Endothelial cell of umbilical vein (primary cell): ENCODE results near the gene CRELD2. TPM values are rescaled to one million over a fixed set of nuclear protein-coding genes. Genes with fewer than 3 reads are reported as not detected.

ENCODE experiments used
- BruUV-seq: library from RNA; stranded (reverse); fragments of 400-500 nt; replicated peaks from 2 replicates; lab custom pipeline; 2021; lab: Mats Ljungman, UMichigan
- CTCF ChIA-PET: fragments of 300-600, 350-600 bp; sonication (Branson Sonifier 250); formaldehyde crosslinking; loops from one replicate; lab custom pipeline; 2021; ENCODE audit warnings: antibody characterized with exemption, inconsistent platforms; lab: Charles Lee
- POLR2A ChIA-PET: fragments of 300-600, 350-600 bp; sonication (Branson Sonifier 250); formaldehyde crosslinking; loops from one replicate; lab custom pipeline; 2021; ENCODE audit warnings: antibody characterized with exemption, inconsistent platforms; lab: Charles Lee
- DNase-seq: peaks from one replicate; pipeline ENCODE4 v3.0.0-alpha.2; 2011; ENCODE audit warnings: low read depth, low spot score
- FAIRE-seq: peaks from 2 replicates; lab custom pipeline; 2011; peaks lifted over from hg19 to GRCh38; lab: Jason Lieb, UNC
- H2AFZ ChIP-seq: 2 replicates; pipeline ENCODE4 v1.6.0; 2012; ENCODE audit warnings: low read depth, low read length, control low read depth, inconsistent platforms
- H3K27ac ChIP-seq: 2 replicates; pipeline ENCODE4 v1.5.1; 2011; ENCODE audit warnings: low read depth, mild to moderate bottlenecking, control low read depth, low read length, moderate library complexity; ENCODE audit not compliant: insufficient read depth
- H3K27me3 ChIP-seq, 2 experiments: 2 replicates each; pipeline versions ENCODE4 v1.6.0 to v1.6.1; 2011; ENCODE audit warnings: low read length in 2 of 2, mixed read lengths in 1 of 2; ENCODE audit not compliant: control insufficient read depth in 2 of 2, insufficient read depth in 2 of 2
- H3K36me3 ChIP-seq, 2 experiments: 2 replicates in 1 of 2; 3 replicates in 1 of 2; pipeline ENCODE4 v1.5.1; 2011; ENCODE audit warnings: low read length in 2 of 2, mild to moderate bottlenecking in 1 of 2, moderate library complexity in 1 of 2; ENCODE audit not compliant: control insufficient read depth in 2 of 2, insufficient read depth in 2 of 2; ENCODE audit errors: extremely low read depth in 1 of 2
- H3K4me1 ChIP-seq: 3 replicates; pipeline ENCODE4 v1.5.1; 2011; ENCODE audit warnings: mild to moderate bottlenecking, low read length; ENCODE audit not compliant: control insufficient read depth, insufficient read depth; ENCODE audit errors: extremely low read depth
- H3K4me2 ChIP-seq: 2 replicates; pipeline ENCODE4 v1.6.1; 2011; ENCODE audit warnings: low read length, control low read depth, mixed read lengths; ENCODE audit not compliant: insufficient read depth
- H3K4me3 ChIP-seq, 3 experiments: fragments of 200-600 bp in 1 of 3; sonication (generic), shearing (Covaris generic) in 1 of 3; replicated peaks in 1 of 3; 2 replicates each; pipeline ENCODE4 v1.5.1; 2011 to 2016; ENCODE audit warnings: control low read depth in 3 of 3, low read length in 3 of 3, mild to moderate bottlenecking in 2 of 3, inconsistent platforms in 1 of 3, low read depth in 1 of 3, moderate library complexity in 1 of 3; ENCODE audit not compliant: insufficient read depth in 1 of 3
- H3K79me2 ChIP-seq: 2 replicates; pipeline ENCODE4 v1.6.0; 2012; ENCODE audit warnings: low read length, inconsistent platforms; ENCODE audit not compliant: control insufficient read depth, insufficient read depth
- H3K9ac ChIP-seq: replicated peaks from 2 replicates; pipeline ENCODE3; 2011; ENCODE audit warnings: low read length, control low read depth; ENCODE audit not compliant: insufficient read depth; ENCODE audit errors: extremely low read depth
- H3K9me1 ChIP-seq: replicated peaks from 3 replicates; pipeline ENCODE4 v1.6.0; 2011; ENCODE audit warnings: mild to moderate bottlenecking, low read length; ENCODE audit not compliant: control insufficient read depth, insufficient read depth; ENCODE audit errors: extremely low read depth
- H3K9me3 ChIP-seq: replicated peaks from 2 replicates; pipeline ENCODE4 v1.5.1; 2012; ENCODE audit warnings: low read length, inconsistent platforms; ENCODE audit not compliant: control insufficient read depth, insufficient read depth
- H4K20me1 ChIP-seq: replicated peaks from 2 replicates; pipeline ENCODE3; 2011; ENCODE audit warnings: mild to moderate bottlenecking, low read length; ENCODE audit not compliant: control insufficient read depth, insufficient read depth; ENCODE audit errors: extremely low read depth
- EZH2 ChIP-seq: IDR thresholded peaks from 2 replicates; pipeline ENCODE4 v1.6.1; 2012; ENCODE audit warnings: borderline replicate concordance, low read depth, mild to moderate bottlenecking, moderate library complexity, low read length, inconsistent platforms; ENCODE audit not compliant: severe bottlenecking
- FOS ChIP-seq: IDR thresholded peaks from 2 replicates; pipeline ENCODE4 v1.6.1; 2011; ENCODE audit warnings: mild to moderate bottlenecking, low read length, moderate library complexity, borderline replicate concordance; ENCODE audit not compliant: insufficient read depth
- GATA2 ChIP-seq: IDR thresholded peaks from 2 replicates; pipeline ENCODE4 v1.7.0; 2011; ENCODE audit warnings: low read depth, mild to moderate bottlenecking, moderate library complexity, mixed read lengths, low read length; ENCODE audit not compliant: insufficient read length, insufficient read depth
- JUN ChIP-seq: IDR thresholded peaks from 2 replicates; pipeline ENCODE4 v1.6.1; 2011; ENCODE audit warnings: borderline replicate concordance, low read depth; ENCODE audit not compliant: insufficient read length, insufficient read depth
- MAX ChIP-seq: IDR thresholded peaks from 2 replicates; pipeline ENCODE4 v1.6.1; 2011; ENCODE audit not compliant: insufficient read depth, insufficient read length
- MYC ChIP-seq: IDR thresholded peaks from one replicate; pipeline ENCODE4 v1.6.1; 2011; ENCODE audit warnings: mild to moderate bottlenecking, low read depth, low read length
- POLR2A ChIP-seq: IDR thresholded peaks from 2 replicates; pipeline ENCODE4 v1.6.1; 2012; ENCODE audit warnings: low read depth, mild to moderate bottlenecking, control low read depth, low read length
- POLR2AphosphoS5 ChIP-seq: IDR thresholded peaks from 2 replicates; pipeline ENCODE4 v1.6.1; 2012; ENCODE audit warnings: low read depth, mild to moderate bottlenecking, control low read depth, low read length, moderate library complexity; ENCODE audit not compliant: insufficient read depth
- dilution Hi-C: fragments of 300-500 bp; cut with MboI; formaldehyde crosslinking; loops from one replicate; pipeline ENCODE4 v1.15.0; 2019; ENCODE audit warnings: low sequenced_read_pairs; ENCODE audit not compliant: extremely low pct_ligation_motif_present
- intact Hi-C: fragments of 100-400 bp; cut with micrococcal nuclease; formaldehyde crosslinking; loops from one replicate; pipeline ENCODE4 v1.10.0; 2022
- polyA plus RNA-seq, 4 experiments: library from polyadenylated mRNA; depleted of rRNA in 3 of 4; stranded (reverse) in 3 of 4; unstranded in 1 of 4; fragments of >200 nt; gene quantifications; 2 replicates each; pipeline versions ENCODE4 v1.2.1 to v1.2.3, GENCODE V29; 2011 to 2012; ENCODE audit warnings: missing spikeins in 1 of 4
- total RNA-seq: library from RNA; stranded (reverse); gene quantifications from 2 replicates; pipeline ENCODE4 v1.2.3, GENCODE V29; 2021
- TF ChIP-seq, protein P1 (sequence below), 2 donors: IDR thresholded peaks; 1 replicate in 1 of 2; 2 replicates in 1 of 2; pipeline ENCODE4 v1.5.1; 2011; ENCODE audit warnings: low read length in 2 of 2, mild to moderate bottlenecking in 2 of 2, moderate library complexity in 2 of 2, control low read depth in 1 of 2, inconsistent platforms in 1 of 2, low read depth in 1 of 2; ENCODE audit not compliant: insufficient read depth in 1 of 2; ENCODE audit errors: extremely low read depth in 1 of 2

The CRELD2 gene
- total and polyA plus RNA-seq, 2 donors (not counting 3 experiments of a cell fraction or from before 2014, with no cell fraction given): 71.0 to 86.3 TPM

DNA sequence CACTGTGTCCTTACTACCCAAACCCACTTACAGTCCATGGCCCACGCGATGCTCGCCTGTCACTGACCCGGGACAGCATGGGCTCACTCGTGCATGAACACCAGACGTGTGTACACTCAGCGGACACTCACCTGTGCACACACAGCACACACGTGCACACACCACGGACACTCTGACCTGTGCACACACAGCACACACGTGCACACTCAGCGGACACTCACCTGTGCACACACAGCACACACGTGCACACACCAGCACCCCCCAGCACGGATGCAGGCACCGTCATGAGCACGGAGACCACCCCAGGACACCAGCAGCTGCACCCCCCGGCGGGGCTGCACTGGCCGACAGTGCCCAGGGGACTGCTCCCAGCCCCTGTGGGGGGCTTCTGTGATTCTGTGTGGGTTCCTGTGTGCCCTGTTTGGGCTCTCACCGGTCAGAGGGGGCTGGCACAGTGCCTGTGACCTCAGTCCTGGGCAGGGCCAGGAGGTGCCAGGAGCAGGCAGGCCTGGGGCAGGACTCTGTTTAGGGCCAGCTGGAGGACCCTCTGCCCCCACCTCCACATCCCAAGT, 20.2 kb downstream of the CRELD2 start:
- dilution Hi-C loops: no loop called here
- CTCF ChIA-PET: interaction anchor here (1.6 to 4.3 kb wide), 2 partner anchors 24 to 92 kb away, joined by 6 to 34 read pairs; no protein-coding TSS in a partner anchor
- FAIRE-seq: no peak

GRCh38 chr22:49941507-49942316, 23.3 kb downstream of the CRELD2 start:
- H3K9me3 ChIP-seq: no peaks in the 10 kb centered on the region
- H3K9ac ChIP-seq: no peak overlapping the region
- no peaks in the 10 kb centered on the region for H4K20me1 ChIP-seq
- no peak overlapping the region for H3K4me2 ChIP-seq
- CTCF ChIA-PET: interaction anchor here (1.5 kb wide), 1 partner anchor 21 kb away, joined by 4 read pairs; no protein-coding TSS in a partner anchor
- no peak for TF ChIP-seq EZH2
- no peak for TF ChIP-seq JUN
- TF ChIP-seq GATA2: no peak
- no peak for TF ChIP-seq FOS
- TF ChIP-seq MYC: no peak
- TF ChIP-seq MAX: no peak
- TF ChIP-seq, protein P1, sequence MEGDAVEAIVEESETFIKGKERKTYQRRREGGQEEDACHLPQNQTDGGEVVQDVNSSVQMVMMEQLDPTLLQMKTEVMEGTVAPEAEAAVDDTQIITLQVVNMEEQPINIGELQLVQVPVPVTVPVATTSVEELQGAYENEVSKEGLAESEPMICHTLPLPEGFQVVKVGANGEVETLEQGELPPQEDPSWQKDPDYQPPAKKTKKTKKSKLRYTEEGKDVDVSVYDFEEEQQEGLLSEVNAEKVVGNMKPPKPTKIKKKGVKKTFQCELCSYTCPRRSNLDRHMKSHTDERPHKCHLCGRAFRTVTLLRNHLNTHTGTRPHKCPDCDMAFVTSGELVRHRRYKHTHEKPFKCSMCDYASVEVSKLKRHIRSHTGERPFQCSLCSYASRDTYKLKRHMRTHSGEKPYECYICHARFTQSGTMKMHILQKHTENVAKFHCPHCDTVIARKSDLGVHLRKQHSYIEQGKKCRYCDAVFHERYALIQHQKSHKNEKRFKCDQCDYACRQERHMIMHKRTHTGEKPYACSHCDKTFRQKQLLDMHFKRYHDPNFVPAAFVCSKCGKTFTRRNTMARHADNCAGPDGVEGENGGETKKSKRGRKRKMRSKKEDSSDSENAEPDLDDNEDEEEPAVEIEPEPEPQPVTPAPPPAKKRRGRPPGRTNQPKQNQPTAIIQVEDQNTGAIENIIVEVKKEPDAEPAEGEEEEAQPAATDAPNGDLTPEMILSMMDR (IDR thresholded peaks at IDR 0.05; ENCODE audit: extremely low read depth in 1 of 2, insufficient read depth in 1 of 2, low read depth in 1 of 2, low read length in 2 of 2): no peak
- no peak for TF ChIP-seq POLR2AphosphoS5
- no peak for TF ChIP-seq POLR2A
- H3K27ac ChIP-seq: no peak overlapping the region
- peaks cover 26% of the 10 kb centered on the region for H3K4me1 ChIP-seq
- FAIRE-seq (no peak), DNase-seq (no peak)
- no peaks in the 10 kb centered on the region for H3K27me3 ChIP-seq
- no TSS peak for BruUV-seq
- no peak overlapping the region for H2AFZ ChIP-seq
- intact Hi-C loops (no loop called here), dilution Hi-C loops (no loop called here)
- no peak overlapping the region for H3K4me3 ChIP-seq
- no peaks in the 10 kb centered on the region for H3K9me1 ChIP-seq
- POLR2A ChIA-PET: no interaction called here
- H3K36me3 ChIP-seq: no peaks in the 10 kb centered on the region
- H3K79me2 ChIP-seq: no peaks in the 10 kb centered on the region

More for the DNA sequence above, 20.2 kb downstream of the CRELD2 start:
- POLR2A ChIA-PET: interaction anchor here (1.2 kb wide), 1 partner anchor 24 kb away, joined by 3 read pairs; no protein-coding TSS in a partner anchor
- no peaks in the 10 kb centered on the region for H3K79me2 ChIP-seq
- H3K4me1 ChIP-seq: peaks cover 45% of the 10 kb centered on the region
- intact Hi-C loops: no loop called here
- no peaks in the 10 kb centered on the region for H4K20me1 ChIP-seq
- H3K9me1 ChIP-seq: no peaks in the 10 kb centered on the region
- peak overlapping the region; percentile 85 for H3K27ac ChIP-seq
- no peak overlapping the region for H3K4me3 ChIP-seq
- no peaks in the 10 kb centered on the region for H3K9me3 ChIP-seq
- DNase-seq: no peak
- H3K9ac ChIP-seq: peak overlapping the region; percentile 25
- H2AFZ ChIP-seq: no peak overlapping the region
- no peak for TF ChIP-seq MYC
- TF ChIP-seq FOS: no peak
- TF ChIP-seq POLR2AphosphoS5: no peak
- no peak for TF ChIP-seq GATA2
- TF ChIP-seq EZH2: no peak
- no peaks in the 10 kb centered on the region for H3K36me3 ChIP-seq
- no peak overlapping the region for H3K4me2 ChIP-seq
- no TSS peak for BruUV-seq
- H3K27me3 ChIP-seq: no peaks in the 10 kb centered on the region
